ENCODE measurements around the gene TFAP2E.
A peak's percentile ranks its signal among the peaks of the same experiment; 100 is the strongest.

Gene TFAP2E

GRCh38 chr1:35592991-35593769 lies 20.1 kb downstream of the TFAP2E start:
- no peak for DNase-seq

GRCh38 chr1:35594005-35594760 lies 21.1 kb downstream of the TFAP2E start:
- no peak for DNase-seq

GRCh38 chr1:35595684-35596083 lies 22.6 kb downstream of the TFAP2E start:
- peak in 3 of 58 donors; percentile 3 to 21 (median 17) for DNase-seq

- no peak for DNase-seq
Measured at GRCh38 chr1:35597870-35598269, 24.8 kb downstream of the TFAP2E start.

- no peak for DNase-seq
Measured at GRCh38 chr1:35598895-35599294, 25.8 kb downstream of the TFAP2E start.

- DNase-seq = no peak
Measured at GRCh38 chr1:35599411-35599810, 26.3 kb downstream of the TFAP2E start.

- no peak for DNase-seq
Measured at GRCh38 chr1:35600593-35600992, 27.5 kb downstream of the TFAP2E start.

GRCh38 chr1:35603468-35603867 lies 30.4 kb downstream of the TFAP2E start:
- DNase-seq = peak in 9 of 58 donors; percentile 3 to 25 (median 19)

- DNase-seq = no peak
Measured at GRCh38 chr1:35603941-35604340, 30.8 kb downstream of the TFAP2E start.

GRCh38 chr1:35605071-35605866 lies 32.2 kb downstream of the TFAP2E start:
- no peak for DNase-seq

GRCh38 chr1:35605867-35606182 lies 32.7 kb downstream of the TFAP2E start:
- DNase-seq = no peak

- DNase-seq = no peak
Measured at GRCh38 chr1:35611655-35612054, 38.5 kb downstream of the TFAP2E start.

- DNase-seq = no peak
Measured at GRCh38 chr1:35615440-35615839, 42.3 kb downstream of the TFAP2E start.

- no peak for DNase-seq
Measured at GRCh38 chr1:35619237-35620121, 46.4 kb downstream of the TFAP2E start.

- DNase-seq = no peak
Measured at GRCh38 chr1:35622510-35623178, 49.5 kb downstream of the TFAP2E start.

GRCh38 chr1:35623832-35624231 lies 50.7 kb downstream of the TFAP2E start:
- no peak for DNase-seq

GRCh38 chr1:35629051-35629450 lies 55.9 kb downstream of the TFAP2E start:
- DNase-seq = no peak

- DNase-seq = no peak
Measured at GRCh38 chr1:35631396-35631795, 58.3 kb downstream of the TFAP2E start.

- DNase-seq = no peak
Measured at GRCh38 chr1:35633547-35633946, 60.4 kb downstream of the TFAP2E start.

- DNase-seq = peak in 1 of 58 donors; percentile 2
Measured at GRCh38 chr1:35637401-35637809, 64.3 kb downstream of the TFAP2E start.

Measured in anterior cingulate cortex (tissue), 58 donors.